Right hindlimb (tissue), 1 donor: ENCODE results near the gene HNRNPUL1.

Experiments used
- DNase-seq: peaks from one replicate; pipeline ENCODE4 v3.0.0-alpha.2; 2018

The HNRNPUL1 gene

GRCh38 chr19:41309180-41310032 lies 45.2 kb downstream of the HNRNPUL1 start:
- no peak for DNase-seq

GRCh38 chr19:41310033-41310831 lies 46.1 kb downstream of the HNRNPUL1 start, which contains the start of gene CCDC97:
Gene CCDC97, plus strand, starts transcription at chr19:41310172. Its CDS starts 139 bp downstream, at chr19:41310311.
- peak; percentile 93 for DNase-seq

GRCh38 chr19:41311072-41311471 lies 46.9 kb downstream of the HNRNPUL1 start:
- no peak for DNase-seq

- no peak for DNase-seq
Measured at GRCh38 chr19:41311613-41312012, 47.4 kb downstream of the HNRNPUL1 start.

GRCh38 chr19:41316306-41316920 lies 52.2 kb downstream of the HNRNPUL1 start:
- no peak for DNase-seq

- no peak for DNase-seq
Measured at GRCh38 chr19:41318696-41319499, 54.7 kb downstream of the HNRNPUL1 start.

- no peak for DNase-seq
Measured at GRCh38 chr19:41319500-41320184, 55.5 kb downstream of the HNRNPUL1 start.

- no peak for DNase-seq
Measured at GRCh38 chr19:41320185-41320518, 56.0 kb downstream of the HNRNPUL1 start.

GRCh38 chr19:41320568-41320967 lies 56.4 kb downstream of the HNRNPUL1 start:
- no peak for DNase-seq

GRCh38 chr19:41321204-41321599 lies 57.0 kb downstream of the HNRNPUL1 start:
- DNase-seq: no peak

- DNase-seq: peak; percentile 64
Measured at GRCh38 chr19:41321600-41322270, 57.6 kb downstream of the HNRNPUL1 start.

- no peak for DNase-seq
Measured at GRCh38 chr19:41322451-41322850, 58.3 kb downstream of the HNRNPUL1 start.

- no peak for DNase-seq
Measured at GRCh38 chr19:41323023-41323422, 58.9 kb downstream of the HNRNPUL1 start.

- peak; percentile 66 for DNase-seq
Measured at GRCh38 chr19:41323430-41324125, 59.4 kb downstream of the HNRNPUL1 start.

- DNase-seq: no peak
Measured at GRCh38 chr19:41324231-41324702, 60.1 kb downstream of the HNRNPUL1 start.

- peak; percentile 76 for DNase-seq
Measured at GRCh38 chr19:41324921-41325639, 60.9 kb downstream of the HNRNPUL1 start.

- DNase-seq: no peak
Measured at GRCh38 chr19:41325640-41325946, 61.4 kb downstream of the HNRNPUL1 start.

GRCh38 chr19:41325947-41326706 lies 62.0 kb downstream of the HNRNPUL1 start:
- peak; percentile 77 for DNase-seq

GRCh38 chr19:41327076-41327575 lies 63.0 kb downstream of the HNRNPUL1 start:
- DNase-seq: no peak
